ENCODE data around the gene UBAC1.

UBAC1 gene

DNA sequence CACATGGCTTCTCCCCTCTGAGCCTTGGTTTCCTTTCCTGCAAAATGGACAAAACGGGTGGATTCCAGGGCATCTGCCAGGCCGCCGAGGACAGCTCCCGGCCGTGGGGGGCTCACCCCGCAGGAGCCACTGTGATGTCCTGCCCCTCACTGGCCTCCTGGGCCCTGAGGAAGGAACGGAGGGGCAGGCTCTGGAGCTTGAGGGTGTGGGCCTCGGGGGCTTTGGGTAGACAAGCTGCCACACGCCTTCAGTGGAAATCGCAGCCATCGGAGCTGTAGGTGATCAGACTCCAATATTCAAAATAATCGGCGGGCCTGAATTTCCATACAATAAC is 32.2 kb upstream of the UBAC1 start:
- H3K4me1 ChIP-seq (ENCODE audit: control insufficient read depth, low read depth, low read length): peaks cover 18% of the 10 kb centered on the region
- no peak overlapping the region for H3K27ac ChIP-seq (ENCODE audit: low read length)
- no peak overlapping the region for H3K4me3 ChIP-seq (ENCODE audit: low read length)
- H3K9ac ChIP-seq (ENCODE audit: low read length): peak overlapping the region; percentile 19
- no peaks in the 10 kb centered on the region for H3K9me3 ChIP-seq (ENCODE audit: control insufficient read depth, low read depth, low read length)
- H3K27me3 ChIP-seq (ENCODE audit: control insufficient read depth, insufficient read depth, low read length): no peaks in the 10 kb centered on the region
- H3K36me3 ChIP-seq (ENCODE audit: control insufficient read depth, low read depth, low read length): no peaks in the 10 kb centered on the region

DNA sequence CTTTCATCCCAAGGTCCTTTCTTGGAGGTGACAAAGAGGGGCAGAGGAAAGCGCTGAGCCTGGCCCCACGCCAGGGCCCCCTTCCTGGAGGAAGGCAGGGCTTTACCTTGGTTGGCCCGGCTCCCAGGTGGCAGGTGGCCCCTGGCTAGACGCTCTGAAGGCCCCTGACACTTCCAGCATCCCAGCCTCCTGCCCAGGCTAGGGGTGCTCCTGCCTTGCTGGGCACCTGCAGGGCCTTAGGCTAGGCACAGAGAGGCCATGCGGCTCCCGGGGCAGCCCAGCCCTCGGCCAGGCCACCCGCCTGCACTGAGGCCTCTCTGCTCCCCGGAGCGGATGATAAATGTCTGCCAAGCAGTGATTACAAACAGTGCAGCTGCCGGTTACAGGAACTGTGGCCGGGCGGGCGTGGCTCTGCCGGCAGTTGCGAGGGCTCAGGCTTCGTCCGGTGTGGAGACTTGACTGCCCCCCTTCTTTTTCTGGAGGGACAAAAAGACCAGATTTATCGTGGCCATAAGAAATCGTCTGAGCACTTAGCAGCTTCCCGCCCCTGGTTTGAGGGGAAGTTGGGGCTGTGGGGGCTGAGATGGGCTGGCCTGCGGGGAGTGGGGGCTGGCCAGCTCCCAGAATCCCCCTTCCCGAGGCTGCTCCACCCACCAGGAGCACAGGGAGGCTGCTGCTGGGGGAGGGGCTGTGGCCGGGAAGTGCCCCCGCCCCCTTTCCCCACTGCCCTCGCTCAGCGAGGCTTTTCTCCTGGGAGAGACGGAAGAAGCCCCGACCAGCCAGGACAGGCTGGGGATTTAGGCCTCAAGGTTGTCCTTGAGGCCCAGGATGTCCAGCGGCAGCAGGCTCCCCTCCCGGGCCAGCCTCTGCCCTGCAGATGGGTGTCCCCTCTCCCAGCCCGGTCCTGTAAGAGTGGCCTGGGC is 31.6 kb upstream of the UBAC1 start:
- Histone ChIP-seq H3K36me3 (ENCODE audit: control insufficient read depth, low read depth, low read length) (no peaks in the 10 kb centered on the region), H3K9me3 (ENCODE audit: control insufficient read depth, low read depth, low read length) (no peaks in the 10 kb centered on the region), H3K27me3 (ENCODE audit: control insufficient read depth, insufficient read depth, low read length) (no peaks in the 10 kb centered on the region), H3K27ac (ENCODE audit: low read length) (no peak overlapping the region), H3K4me1 (ENCODE audit: control insufficient read depth, low read depth, low read length) (peaks cover 18% of the 10 kb centered on the region), H3K9ac (ENCODE audit: low read length) (peak overlapping the region; percentile 19), H3K4me3 (ENCODE audit: low read length) (peak overlapping the region; percentile 43)

DNA sequence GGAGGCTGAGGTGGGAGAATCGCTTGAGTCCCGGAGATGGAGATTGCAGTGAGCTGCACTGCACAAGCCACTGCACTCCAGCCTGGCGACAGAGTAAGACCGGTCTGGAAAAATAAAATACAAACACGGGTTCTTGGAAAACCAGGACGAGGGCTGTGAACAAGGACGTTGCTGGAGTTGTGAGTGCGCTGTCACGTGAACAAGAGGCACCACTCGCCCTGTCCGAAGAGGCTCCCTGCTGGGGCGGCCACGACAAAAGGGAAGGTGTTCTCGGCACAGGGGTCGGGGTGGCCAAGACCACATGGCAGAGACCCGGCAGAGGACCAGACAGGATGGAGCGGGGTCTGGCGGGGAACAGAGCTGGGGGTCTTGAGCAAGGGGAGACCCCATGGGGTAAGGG is 30.6 kb upstream of the UBAC1 start:
- H3K4me1 ChIP-seq (ENCODE audit: control insufficient read depth, low read depth, low read length): peaks cover 18% of the 10 kb centered on the region
- no peaks in the 10 kb centered on the region for H3K36me3 ChIP-seq (ENCODE audit: control insufficient read depth, low read depth, low read length)
- no peak overlapping the region for H3K9ac ChIP-seq (ENCODE audit: low read length)
- no peaks in the 10 kb centered on the region for H3K27me3 ChIP-seq (ENCODE audit: control insufficient read depth, insufficient read depth, low read length)
- H3K27ac ChIP-seq (ENCODE audit: low read length): no peak overlapping the region
- H3K4me3 ChIP-seq (ENCODE audit: low read length): no peak overlapping the region
- H3K9me3 ChIP-seq (ENCODE audit: control insufficient read depth, low read depth, low read length): no peaks in the 10 kb centered on the region

GRCh38 chr9:135990468-135991429 is 29.6 kb upstream of the UBAC1 start:
- no peaks in the 10 kb centered on the region for H3K27me3 ChIP-seq (ENCODE audit: control insufficient read depth, insufficient read depth, low read length)
- H3K4me3 ChIP-seq (ENCODE audit: low read length): no peak overlapping the region
- no peaks in the 10 kb centered on the region for H3K36me3 ChIP-seq (ENCODE audit: control insufficient read depth, low read depth, low read length)
- no peak overlapping the region for H3K9ac ChIP-seq (ENCODE audit: low read length)
- peaks cover 18% of the 10 kb centered on the region for H3K4me1 ChIP-seq (ENCODE audit: control insufficient read depth, low read depth, low read length)
- no peak overlapping the region for H3K27ac ChIP-seq (ENCODE audit: low read length)
- H3K9me3 ChIP-seq (ENCODE audit: control insufficient read depth, low read depth, low read length): no peaks in the 10 kb centered on the region

- Histone ChIP-seq H3K27me3 (ENCODE audit: control insufficient read depth, insufficient read depth, low read length) (no peaks in the 10 kb centered on the region), H3K27ac (ENCODE audit: low read length) (no peak overlapping the region), H3K9ac (ENCODE audit: low read length) (no peak overlapping the region), H3K9me3 (ENCODE audit: control insufficient read depth, low read depth, low read length) (no peaks in the 10 kb centered on the region), H3K4me1 (ENCODE audit: control insufficient read depth, low read depth, low read length) (peaks cover 18% of the 10 kb centered on the region), H3K4me3 (ENCODE audit: low read length) (no peak overlapping the region), H3K36me3 (ENCODE audit: control insufficient read depth, low read depth, low read length) (no peaks in the 10 kb centered on the region)
Observed at GRCh38 chr9:135989722-135990467, 28.7 kb upstream of the UBAC1 start.

GRCh38 chr9:135989157-135989556 is 28.0 kb upstream of the UBAC1 start:
- Histone ChIP-seq H3K27ac (ENCODE audit: low read length) (no peak overlapping the region), H3K4me3 (ENCODE audit: low read length) (no peak overlapping the region), H3K27me3 (ENCODE audit: control insufficient read depth, insufficient read depth, low read length) (no peaks in the 10 kb centered on the region)

GRCh38 chr9:135988493-135988892 is 27.3 kb upstream of the UBAC1 start:
- Histone ChIP-seq H3K27me3 (ENCODE audit: control insufficient read depth, insufficient read depth, low read length) (no peaks in the 10 kb centered on the region), H3K36me3 (ENCODE audit: control insufficient read depth, low read depth, low read length) (no peaks in the 10 kb centered on the region), H3K4me3 (ENCODE audit: low read length) (no peak overlapping the region), H3K9me3 (ENCODE audit: control insufficient read depth, low read depth, low read length) (no peaks in the 10 kb centered on the region), H3K4me1 (ENCODE audit: control insufficient read depth, low read depth, low read length) (peaks cover 9% of the 10 kb centered on the region), H3K27ac (ENCODE audit: low read length) (no peak overlapping the region), H3K9ac (ENCODE audit: low read length) (no peak overlapping the region)

More at GRCh38 chr9:135989157-135989556, 28.0 kb upstream of the UBAC1 start:
- Histone ChIP-seq H3K36me3 (ENCODE audit: control insufficient read depth, low read depth, low read length) (no peaks in the 10 kb centered on the region), H3K9me3 (ENCODE audit: control insufficient read depth, low read depth, low read length) (no peaks in the 10 kb centered on the region), H3K9ac (ENCODE audit: low read length) (no peak overlapping the region), H3K4me1 (ENCODE audit: control insufficient read depth, low read depth, low read length) (peaks cover 16% of the 10 kb centered on the region)

GRCh38 chr9:135987838-135988404 is 26.7 kb upstream of the UBAC1 start:
- peaks cover 5% of the 10 kb centered on the region for H3K4me1 ChIP-seq (ENCODE audit: control insufficient read depth, low read depth, low read length)
- no peak overlapping the region for H3K27ac ChIP-seq (ENCODE audit: low read length)
- no peak overlapping the region for H3K9ac ChIP-seq (ENCODE audit: low read length)
- H3K36me3 ChIP-seq (ENCODE audit: control insufficient read depth, low read depth, low read length): no peaks in the 10 kb centered on the region
- no peaks in the 10 kb centered on the region for H3K27me3 ChIP-seq (ENCODE audit: control insufficient read depth, insufficient read depth, low read length)
- no peak overlapping the region for H3K4me3 ChIP-seq (ENCODE audit: low read length)
- no peaks in the 10 kb centered on the region for H3K9me3 ChIP-seq (ENCODE audit: control insufficient read depth, low read depth, low read length)

- Histone ChIP-seq H3K4me1 (ENCODE audit: control insufficient read depth, low read depth, low read length) (no peaks in the 10 kb centered on the region), H3K4me3 (ENCODE audit: low read length) (no peak overlapping the region), H3K36me3 (ENCODE audit: control insufficient read depth, low read depth, low read length) (no peaks in the 10 kb centered on the region), H3K9me3 (ENCODE audit: control insufficient read depth, low read depth, low read length) (no peaks in the 10 kb centered on the region), H3K27ac (ENCODE audit: low read length) (no peak overlapping the region), H3K9ac (ENCODE audit: low read length) (no peak overlapping the region), H3K27me3 (ENCODE audit: control insufficient read depth, insufficient read depth, low read length) (no peaks in the 10 kb centered on the region)
Observed at GRCh38 chr9:135986605-135987004, 25.4 kb upstream of the UBAC1 start.

DNA sequence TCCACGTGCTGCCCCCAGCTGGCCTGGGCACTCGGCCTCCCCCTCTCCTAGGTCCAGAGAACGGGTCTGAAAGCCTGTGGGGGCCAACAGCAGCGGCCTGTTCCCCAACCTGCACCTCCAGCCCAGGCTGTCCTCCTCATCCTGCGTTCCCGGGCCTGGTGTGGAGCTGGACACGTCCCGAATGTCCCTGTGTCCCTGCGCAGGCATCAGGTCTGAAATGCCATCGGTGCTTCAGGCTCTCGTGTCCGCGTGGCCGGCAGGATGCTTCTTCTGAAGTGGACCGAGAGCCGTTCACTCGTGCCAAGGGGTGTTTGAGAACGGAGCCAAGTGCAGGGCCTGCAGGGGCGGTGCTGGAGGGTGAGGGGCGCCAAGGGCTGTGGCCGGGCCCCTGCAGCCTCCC is 24.7 kb upstream of the UBAC1 start:
- Histone ChIP-seq H3K27me3 (ENCODE audit: control insufficient read depth, insufficient read depth, low read length) (no peaks in the 10 kb centered on the region), H3K4me1 (ENCODE audit: control insufficient read depth, low read depth, low read length) (no peaks in the 10 kb centered on the region)

GRCh38 chr9:135985459-135985774 is 24.2 kb upstream of the UBAC1 start:
- Histone ChIP-seq H3K36me3 (ENCODE audit: control insufficient read depth, low read depth, low read length) (no peaks in the 10 kb centered on the region), H3K9ac (ENCODE audit: low read length) (no peak overlapping the region), H3K9me3 (ENCODE audit: control insufficient read depth, low read depth, low read length) (no peaks in the 10 kb centered on the region), H3K4me1 (ENCODE audit: control insufficient read depth, low read depth, low read length) (no peaks in the 10 kb centered on the region), H3K27me3 (ENCODE audit: control insufficient read depth, insufficient read depth, low read length) (no peaks in the 10 kb centered on the region), H3K27ac (ENCODE audit: low read length) (no peak overlapping the region), H3K4me3 (ENCODE audit: low read length) (no peak overlapping the region)

More for the DNA sequence above, 24.7 kb upstream of the UBAC1 start:
- no peaks in the 10 kb centered on the region for H3K36me3 ChIP-seq (ENCODE audit: control insufficient read depth, low read depth, low read length)
- no peak overlapping the region for H3K4me3 ChIP-seq (ENCODE audit: low read length)
- H3K9ac ChIP-seq (ENCODE audit: low read length): no peak overlapping the region
- no peaks in the 10 kb centered on the region for H3K9me3 ChIP-seq (ENCODE audit: control insufficient read depth, low read depth, low read length)
- no peak overlapping the region for H3K27ac ChIP-seq (ENCODE audit: low read length)
